Panc1 (cell line): Measurements from ENCODE around the gene FAM107B. TPM values are rescaled to one million over a fixed set of nuclear protein-coding genes. Genes with fewer than 3 reads are reported as not detected.
"Not testable (repeated sequence)": the region's sequence is repeated elsewhere in the genome, so short reads cannot be mapped to it uniquely, and the experiment has no call there.

ENCODE experiments used
- ATAC-seq: fragments of 200-7000 bp; cut with Tn5 transposase; 2 replicates; pipeline ENCODE4 v1.9.1; 2020; ENCODE audit warnings: mild to moderate bottlenecking, moderate library complexity
- BruUV-seq: library from RNA; stranded (reverse); fragments of 400-500 nt; replicated peaks from 2 replicates; lab custom pipeline; 2021; lab: Mats Ljungman, UMichigan
- CTCF ChIA-PET: fragments of 300-600 bp; sonication (Branson Sonifier 250); formaldehyde crosslinking; loops from one replicate; lab custom pipeline; 2022; ENCODE audit warnings: antibody characterized with exemption; lab: Charles Lee
- POLR2A ChIA-PET: fragments of 300-600 bp; sonication (Branson Sonifier 250); formaldehyde crosslinking; loops from one replicate; lab custom pipeline; 2022; ENCODE audit warnings: antibody characterized with exemption; lab: Charles Lee
- DNase-seq: peaks from one replicate; pipeline ENCODE4 v3.0.0-alpha.2; 2010; ENCODE audit warnings: low read depth, low spot score
- H3K27ac ChIP-seq: 2 replicates; pipeline ENCODE4 v1.5.1; 2011; ENCODE audit warnings: mild to moderate bottlenecking, low read length, inconsistent platforms
- H3K27me3 ChIP-seq: fragments of 200-500 bp; sonication (Bioruptor generic); 2 replicates; pipeline ENCODE4 v1.6.0; 2014; ENCODE audit warnings: low read length, inconsistent platforms; ENCODE audit not compliant: control insufficient read depth, insufficient read depth
- H3K36me3 ChIP-seq: fragments of 200-500 bp; sonication (Bioruptor generic); 2 replicates; pipeline ENCODE4 v1.5.1; 2014; ENCODE audit warnings: inconsistent platforms, mild to moderate bottlenecking, low read length, moderate library complexity; ENCODE audit not compliant: control insufficient read depth, insufficient read depth
- H3K4me1 ChIP-seq: 2 replicates; pipeline ENCODE4 v1.5.1; 2011; ENCODE audit warnings: inconsistent platforms, mild to moderate bottlenecking, low read length, moderate library complexity; ENCODE audit not compliant: control insufficient read depth, insufficient read depth
- H3K4me3 ChIP-seq, 2 experiments: 2 replicates each; pipeline ENCODE4 v1.5.1; 2011 to 2012; ENCODE audit warnings: low read depth in 2 of 2, low read length in 2 of 2, mild to moderate bottlenecking in 2 of 2, inconsistent platforms in 1 of 2, moderate library complexity in 1 of 2
- H3K9me3 ChIP-seq: fragments of 200-500 bp; sonication (Bioruptor generic); 2 replicates; pipeline ENCODE4 v1.5.1; 2014; ENCODE audit warnings: low read depth, mild to moderate bottlenecking, inconsistent platforms, low read length, moderate library complexity; ENCODE audit not compliant: control insufficient read depth, insufficient read depth
- POLR2AphosphoS5 ChIP-seq: IDR thresholded peaks from 2 replicates; pipeline ENCODE4 v1.6.1; 2012; ENCODE audit warnings: mild to moderate bottlenecking, low read depth, low read length, moderate library complexity
- SIN3A ChIP-seq: IDR thresholded peaks from 2 replicates; pipeline ENCODE4 v1.6.1; 2012; ENCODE audit warnings: low read depth, mild to moderate bottlenecking, low read length, moderate library complexity, borderline replicate concordance; ENCODE audit not compliant: insufficient read depth
- TCF7L2 ChIP-seq: IDR thresholded peaks from 2 replicates; pipeline ENCODE4 v1.6.1; 2011; ENCODE audit warnings: mild to moderate bottlenecking, low read depth, low read length, inconsistent platforms
- in situ Hi-C: cut with HindIII; loops from 2 replicates; pipeline ENCODE4 v1.10.0; 2016; ENCODE audit warnings: low sequenced_read_pairs, low pct_unique_long_range_greater_than_20kb
- intact Hi-C: fragments of 100-400 bp; cut with micrococcal nuclease; formaldehyde crosslinking; loops from one replicate; pipeline ENCODE4 v1.10.0; 2022; ENCODE audit not compliant: unreplicated experiment
- total RNA-seq: library from RNA; stranded (reverse); gene quantifications from one replicate; pipeline ENCODE4 v1.2.1, GENCODE V29; 2021; ENCODE audit not compliant: unreplicated experiment
- TF ChIP-seq, protein P1 (sequence below): fragments of 450-650 bp; IDR thresholded peaks from 2 replicates; pipeline ENCODE4 v1.5.1; 2017; ENCODE audit warnings: mild to moderate bottlenecking
- TF ChIP-seq, protein P2 (sequence below), 2 experiments: IDR thresholded peaks; 2 replicates each; pipeline ENCODE4 v1.6.1; 2011 to 2012; ENCODE audit warnings: low read depth in 2 of 2, control low read depth in 1 of 2, low read length in 1 of 2, mild to moderate bottlenecking in 1 of 2, moderate library complexity in 1 of 2; ENCODE audit not compliant: insufficient read depth in 1 of 2

The FAM107B gene
- total RNA-seq, 1 experiment from 2014 or later: 13.4 TPM

GRCh38 chr10:14592026-14592425 lies 182.7 kb downstream of the FAM107B start:
- in situ Hi-C loops (no loop called here), intact Hi-C loops (no loop called here)
- no peak for DNase-seq
- no peaks in the 10 kb centered on the region for H3K4me1 ChIP-seq
- H3K9me3 ChIP-seq: no peaks in the 10 kb centered on the region
- CTCF ChIA-PET: no interaction called here
- no peaks in the 10 kb centered on the region for H3K27me3 ChIP-seq
- ATAC-seq: no peak
- H3K27ac ChIP-seq: no peak overlapping the region
- no peaks in the 10 kb centered on the region for H3K36me3 ChIP-seq
- BruUV-seq: no TSS peak
- POLR2A ChIA-PET: no interaction called here
- TF ChIP-seq, protein P1, sequence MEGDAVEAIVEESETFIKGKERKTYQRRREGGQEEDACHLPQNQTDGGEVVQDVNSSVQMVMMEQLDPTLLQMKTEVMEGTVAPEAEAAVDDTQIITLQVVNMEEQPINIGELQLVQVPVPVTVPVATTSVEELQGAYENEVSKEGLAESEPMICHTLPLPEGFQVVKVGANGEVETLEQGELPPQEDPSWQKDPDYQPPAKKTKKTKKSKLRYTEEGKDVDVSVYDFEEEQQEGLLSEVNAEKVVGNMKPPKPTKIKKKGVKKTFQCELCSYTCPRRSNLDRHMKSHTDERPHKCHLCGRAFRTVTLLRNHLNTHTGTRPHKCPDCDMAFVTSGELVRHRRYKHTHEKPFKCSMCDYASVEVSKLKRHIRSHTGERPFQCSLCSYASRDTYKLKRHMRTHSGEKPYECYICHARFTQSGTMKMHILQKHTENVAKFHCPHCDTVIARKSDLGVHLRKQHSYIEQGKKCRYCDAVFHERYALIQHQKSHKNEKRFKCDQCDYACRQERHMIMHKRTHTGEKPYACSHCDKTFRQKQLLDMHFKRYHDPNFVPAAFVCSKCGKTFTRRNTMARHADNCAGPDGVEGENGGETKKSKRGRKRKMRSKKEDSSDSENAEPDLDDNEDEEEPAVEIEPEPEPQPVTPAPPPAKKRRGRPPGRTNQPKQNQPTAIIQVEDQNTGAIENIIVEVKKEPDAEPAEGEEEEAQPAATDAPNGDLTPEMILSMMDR: no peak
- TF ChIP-seq SIN3A (no peak), POLR2AphosphoS5 (no peak), TCF7L2 (no peak)
- TF ChIP-seq, protein P2, sequence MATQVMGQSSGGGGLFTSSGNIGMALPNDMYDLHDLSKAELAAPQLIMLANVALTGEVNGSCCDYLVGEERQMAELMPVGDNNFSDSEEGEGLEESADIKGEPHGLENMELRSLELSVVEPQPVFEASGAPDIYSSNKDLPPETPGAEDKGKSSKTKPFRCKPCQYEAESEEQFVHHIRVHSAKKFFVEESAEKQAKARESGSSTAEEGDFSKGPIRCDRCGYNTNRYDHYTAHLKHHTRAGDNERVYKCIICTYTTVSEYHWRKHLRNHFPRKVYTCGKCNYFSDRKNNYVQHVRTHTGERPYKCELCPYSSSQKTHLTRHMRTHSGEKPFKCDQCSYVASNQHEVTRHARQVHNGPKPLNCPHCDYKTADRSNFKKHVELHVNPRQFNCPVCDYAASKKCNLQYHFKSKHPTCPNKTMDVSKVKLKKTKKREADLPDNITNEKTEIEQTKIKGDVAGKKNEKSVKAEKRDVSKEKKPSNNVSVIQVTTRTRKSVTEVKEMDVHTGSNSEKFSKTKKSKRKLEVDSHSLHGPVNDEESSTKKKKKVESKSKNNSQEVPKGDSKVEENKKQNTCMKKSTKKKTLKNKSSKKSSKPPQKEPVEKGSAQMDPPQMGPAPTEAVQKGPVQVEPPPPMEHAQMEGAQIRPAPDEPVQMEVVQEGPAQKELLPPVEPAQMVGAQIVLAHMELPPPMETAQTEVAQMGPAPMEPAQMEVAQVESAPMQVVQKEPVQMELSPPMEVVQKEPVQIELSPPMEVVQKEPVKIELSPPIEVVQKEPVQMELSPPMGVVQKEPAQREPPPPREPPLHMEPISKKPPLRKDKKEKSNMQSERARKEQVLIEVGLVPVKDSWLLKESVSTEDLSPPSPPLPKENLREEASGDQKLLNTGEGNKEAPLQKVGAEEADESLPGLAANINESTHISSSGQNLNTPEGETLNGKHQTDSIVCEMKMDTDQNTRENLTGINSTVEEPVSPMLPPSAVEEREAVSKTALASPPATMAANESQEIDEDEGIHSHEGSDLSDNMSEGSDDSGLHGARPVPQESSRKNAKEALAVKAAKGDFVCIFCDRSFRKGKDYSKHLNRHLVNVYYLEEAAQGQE (IDR thresholded peaks at IDR 0.05; ENCODE audit: insufficient read depth in 1 of 2, low read depth in 2 of 2, low read length in 1 of 2): no peak
- H3K4me3 ChIP-seq: no peak overlapping the region

- in situ Hi-C loops, H3K4me3 ChIP-seq, CTCF ChIA-PET, H3K4me1 ChIP-seq, H3K9me3 ChIP-seq, H3K27ac ChIP-seq, DNase-seq, BruUV-seq, H3K36me3 ChIP-seq, ATAC-seq, H3K27me3 ChIP-seq, intact Hi-C loops: not testable (repeated sequence)
- POLR2A ChIA-PET: interaction anchor here (0.7 kb wide), 1 partner anchor 65 kb away, joined by 5 read pairs; no protein-coding TSS in a partner anchor
These were observed 185.8 kb downstream of the FAM107B start for GRCh38 chr10:14588938-14589294.

GRCh38 chr10:14588084-14588937 lies 186.4 kb downstream of the FAM107B start:
- POLR2A ChIA-PET: no interaction called here
- peak overlapping the region in 1 of 2 experiments; percentile 18; a peak in 2 of 4 replicates for H3K4me3 ChIP-seq
- no TSS peak for BruUV-seq

More at GRCh38 chr10:14588084-14588937, 186.4 kb downstream of the FAM107B start:
- no peak for DNase-seq
- H3K9me3 ChIP-seq: no peaks in the 10 kb centered on the region
- H3K27ac ChIP-seq: no peak overlapping the region
- ATAC-seq: peak; percentile 83
- TF ChIP-seq TCF7L2 (no peak), POLR2AphosphoS5 (no peak), SIN3A (no peak)
- TF ChIP-seq, protein P2 (IDR thresholded peaks at IDR 0.05; ENCODE audit: insufficient read depth in 1 of 2, low read depth in 2 of 2, low read length in 1 of 2): no peak
- TF ChIP-seq, protein P1: no peak
- CTCF ChIA-PET: no interaction called here
- in situ Hi-C loops: no loop called here
- H3K27me3 ChIP-seq: no peaks in the 10 kb centered on the region
- no peaks in the 10 kb centered on the region for H3K36me3 ChIP-seq
- no peaks in the 10 kb centered on the region for H3K4me1 ChIP-seq
- intact Hi-C loops: no loop called here
